Erythroblast (primary cell): ENCODE results near the gene CTAGE15.
"Not testable (repeated sequence)": the region's sequence is repeated elsewhere in the genome, so short reads cannot be mapped to it uniquely, and the experiment has no call there.

Experiments used
- DNase-seq, 2 experiments: peaks; one replicate each; lab custom pipeline; 2025; lab: John Stamatoyannopoulos, UW

The CTAGE15 gene

DNA sequence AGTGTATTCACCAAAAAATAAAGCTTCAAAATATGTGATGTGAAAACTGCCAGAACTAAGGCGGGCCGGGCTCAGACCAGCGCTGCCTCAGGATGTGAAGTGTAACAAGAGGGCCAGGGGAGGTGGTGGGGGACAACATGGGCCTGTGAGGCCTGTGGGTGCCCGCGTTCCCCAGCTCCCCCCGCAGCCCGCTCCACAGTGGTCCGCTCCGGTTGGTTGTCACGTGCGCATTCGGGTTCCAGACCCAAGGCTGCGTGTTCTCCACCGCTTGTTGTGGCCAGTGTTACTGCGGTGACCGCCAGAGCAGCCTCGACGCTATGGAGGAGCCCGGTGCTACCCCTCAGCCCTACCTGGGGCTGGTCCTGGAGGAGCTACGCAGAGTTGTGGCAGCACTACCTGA is at the start of gene CTAGE15:
Gene CTAGE15 (plus strand): TSS at position 301 of the 400 bp plus-strand sequence. CDS start 17 bp downstream, at position 318.
- DNase-seq: not testable (repeated sequence)

- DNase-seq: not testable (repeated sequence)
Measured at GRCh38 chr7:143522309-143522916, 49.2 kb upstream of the CTAGE15 start.

DNA sequence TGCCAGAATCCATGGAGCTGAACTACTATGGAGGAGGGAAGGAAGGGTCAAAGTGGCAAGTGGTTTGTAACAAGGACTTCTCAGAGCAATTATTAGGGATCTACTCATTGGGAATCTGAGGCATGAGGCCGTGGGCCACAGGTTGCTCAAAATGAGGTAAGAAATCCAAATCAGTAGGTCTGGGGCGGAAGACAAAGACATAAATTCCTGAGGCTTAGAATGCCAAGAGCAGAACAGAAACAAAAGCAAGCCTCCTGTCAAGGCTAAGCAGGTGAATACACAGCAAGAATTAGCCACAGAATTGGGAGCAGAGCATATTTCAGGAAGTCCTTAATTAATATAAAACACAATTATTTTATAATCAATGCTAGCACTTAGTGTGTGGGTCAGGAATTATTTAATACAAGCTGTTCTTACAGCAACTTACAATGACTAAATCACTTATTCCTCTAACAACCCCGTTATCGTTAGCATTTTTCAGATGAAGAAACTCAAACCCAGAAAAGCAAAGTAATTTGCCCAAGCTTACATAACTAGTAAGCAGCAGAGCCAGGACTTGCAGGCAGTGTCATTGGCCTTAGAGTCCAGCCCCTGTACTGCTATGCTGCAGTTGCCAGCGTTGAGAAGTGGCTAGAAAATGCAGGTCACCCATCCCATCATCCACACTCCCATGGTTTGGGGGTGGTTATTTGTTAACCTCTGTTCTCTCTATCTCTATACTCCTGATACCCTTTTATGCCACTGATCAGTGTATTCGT is 40.3 kb upstream of the CTAGE15 start:
- not testable (repeated sequence) for DNase-seq

GRCh38 chr7:143531932-143532331 is 39.7 kb upstream of the CTAGE15 start:
- DNase-seq: not testable (repeated sequence)

DNA sequence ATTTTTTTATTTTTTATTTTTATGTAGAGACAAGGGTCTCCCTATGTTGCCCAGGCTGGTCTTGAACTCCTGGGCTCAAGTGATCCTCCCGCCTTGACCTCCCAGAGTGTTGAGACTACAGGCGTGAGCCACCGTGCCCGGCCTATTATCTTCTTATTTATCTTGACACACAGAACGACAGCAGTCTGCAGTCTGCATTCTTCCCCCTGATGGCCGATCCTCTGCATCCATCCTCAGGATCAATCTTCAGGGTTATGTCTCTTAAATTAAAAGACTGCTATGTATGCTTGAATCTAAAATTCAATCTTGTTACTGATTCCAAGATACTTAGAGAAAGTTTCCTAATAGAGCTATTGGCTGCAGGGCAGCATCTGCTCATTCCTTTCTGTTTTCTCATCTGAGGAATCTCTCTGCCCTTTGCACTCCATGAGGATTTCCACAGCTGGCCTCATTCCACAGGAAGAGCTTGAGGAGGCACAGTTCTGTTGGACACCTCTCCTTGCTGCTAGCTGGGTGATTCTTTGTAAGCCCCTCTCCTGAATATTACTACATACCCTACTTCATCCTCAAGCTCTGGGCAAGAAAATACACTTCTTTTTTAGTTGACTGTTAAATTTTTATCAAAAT is 38.3 kb upstream of the CTAGE15 start:
- DNase-seq: not testable (repeated sequence)

DNA sequence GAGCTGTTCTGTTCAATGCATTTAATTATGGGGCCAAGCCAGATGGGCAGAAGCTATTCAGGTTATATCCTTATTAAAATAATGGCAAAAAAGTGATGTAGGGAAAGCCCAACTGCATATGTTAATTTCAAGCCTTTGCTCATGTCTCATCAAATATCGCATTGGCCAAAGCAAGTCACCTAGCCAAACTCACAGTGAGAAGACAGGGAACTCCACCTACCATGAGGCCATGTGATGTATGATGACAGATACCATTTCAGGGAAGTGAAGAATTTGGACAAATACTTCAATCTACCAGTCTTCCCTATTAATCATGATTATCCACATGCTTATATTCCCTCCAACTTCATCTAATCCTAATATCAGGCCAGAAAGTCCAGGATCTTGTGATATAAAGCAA is 35.2 kb upstream of the CTAGE15 start:
- DNase-seq: not testable (repeated sequence)

DNA sequence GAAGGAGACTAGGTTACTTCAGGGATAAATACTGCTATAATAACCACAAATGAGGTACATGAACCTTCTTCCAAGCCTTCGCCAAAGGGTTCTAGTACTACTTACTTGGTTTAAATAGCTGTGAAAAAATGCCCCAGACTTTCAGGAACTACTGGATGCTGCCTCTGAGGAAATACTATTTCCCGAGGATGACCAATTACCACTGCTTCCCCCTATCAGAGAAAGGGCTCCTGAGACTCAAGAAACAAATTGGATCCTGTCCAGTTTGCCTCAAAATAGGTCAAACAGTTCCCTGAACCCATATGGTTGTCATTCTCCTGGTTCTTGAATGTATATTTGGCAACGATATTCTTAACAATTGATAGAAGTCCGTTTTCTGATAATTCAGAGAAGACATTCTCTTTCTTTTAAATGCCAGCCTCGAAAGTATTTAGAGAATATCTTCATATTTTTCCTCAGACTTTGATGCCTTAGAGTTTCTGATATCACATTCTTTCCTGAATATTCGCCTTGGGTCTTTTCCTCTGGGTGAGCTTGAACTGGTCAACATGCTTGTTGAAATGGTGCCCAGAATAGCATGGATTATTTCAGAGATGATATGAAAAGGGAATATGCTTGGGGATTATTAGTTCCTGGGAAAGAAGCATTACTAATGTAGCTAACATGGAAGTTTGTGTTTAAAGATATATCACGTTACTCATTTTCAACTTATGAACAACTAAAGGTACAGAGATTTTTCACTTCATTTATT is 28.1 kb upstream of the CTAGE15 start:
- DNase-seq: not testable (repeated sequence)

DNA sequence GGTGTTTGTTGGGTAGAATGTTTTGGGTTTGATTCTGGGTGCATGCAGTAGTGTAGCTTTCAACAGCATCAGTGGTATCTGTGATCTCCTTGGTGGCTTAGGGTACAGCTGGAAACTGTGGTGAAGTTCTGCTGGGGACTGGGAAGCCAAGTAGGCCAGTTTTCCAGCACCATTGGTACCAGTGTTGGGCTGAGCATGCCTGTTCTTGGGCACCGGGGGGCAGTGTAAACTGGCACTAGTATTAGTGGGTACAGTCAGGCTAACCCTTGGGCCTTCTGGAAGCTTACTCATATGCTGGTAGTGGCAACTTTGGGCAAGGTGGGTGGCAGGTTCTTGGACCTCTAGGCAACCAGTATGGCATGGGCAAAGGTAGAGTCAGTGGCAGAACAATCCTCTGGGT is 15.6 kb upstream of the CTAGE15 start:
- DNase-seq: not testable (repeated sequence)

GRCh38 chr7:143563306-143563705 is 8.3 kb upstream of the CTAGE15 start:
- DNase-seq: not testable (repeated sequence)

DNA sequence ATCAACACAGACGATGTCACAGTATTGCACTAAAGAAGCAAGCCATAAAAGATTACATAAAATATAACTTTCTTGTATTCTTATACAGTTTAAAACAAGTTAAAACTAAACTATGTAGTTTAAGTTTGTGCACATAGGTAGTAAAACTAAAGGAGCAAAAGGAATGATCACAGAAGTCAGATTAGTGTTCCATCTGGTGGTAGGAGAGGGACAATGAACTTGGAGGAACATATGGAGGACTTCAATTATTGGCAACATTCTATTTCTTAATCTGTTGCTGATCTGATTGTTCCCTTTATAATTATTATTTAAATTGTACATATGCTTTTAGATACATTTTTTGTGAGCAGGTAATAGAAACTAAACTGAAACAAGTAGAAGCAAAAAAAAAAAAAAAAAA is 5.6 kb upstream of the CTAGE15 start:
- not testable (repeated sequence) for DNase-seq

DNA sequence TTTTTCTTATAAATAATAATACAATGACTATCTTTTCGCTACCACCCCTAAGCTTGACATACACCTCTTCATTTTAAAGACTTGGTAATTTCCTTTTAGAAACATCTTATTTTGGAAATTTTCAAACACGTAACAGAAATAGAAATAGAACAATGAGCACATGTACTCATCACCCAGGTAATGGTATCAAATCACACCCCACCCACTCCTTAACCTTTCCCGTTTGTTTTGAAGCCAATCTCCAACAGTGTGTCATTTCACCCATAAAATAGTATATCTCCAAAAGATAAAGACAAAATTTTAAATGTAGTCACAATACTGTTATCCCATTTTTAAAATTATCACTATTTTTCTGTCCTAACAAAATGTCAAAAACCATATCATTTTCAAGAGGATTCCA is 16.6 kb downstream of the CTAGE15 start:
- DNase-seq: not testable (repeated sequence)

DNA sequence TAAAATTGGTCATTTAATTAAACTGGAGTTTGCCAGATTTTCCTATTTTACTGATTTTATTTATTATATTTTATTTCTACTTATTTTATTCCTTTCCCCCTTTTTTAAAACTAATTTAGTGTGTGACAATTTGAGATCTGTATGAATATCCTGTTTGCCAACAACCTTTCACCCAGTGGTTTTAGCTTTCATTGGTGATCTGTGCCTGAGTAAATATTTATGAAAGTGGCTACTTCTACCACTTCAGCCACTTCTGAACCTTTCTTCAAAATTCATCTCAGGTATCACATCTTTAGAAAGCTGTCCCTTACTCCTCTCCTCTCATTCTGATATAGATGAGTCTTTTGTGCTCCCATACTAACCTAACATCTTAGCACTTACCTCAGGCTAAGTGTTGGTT is 18.3 kb downstream of the CTAGE15 start:
- not testable (repeated sequence) for DNase-seq

DNA sequence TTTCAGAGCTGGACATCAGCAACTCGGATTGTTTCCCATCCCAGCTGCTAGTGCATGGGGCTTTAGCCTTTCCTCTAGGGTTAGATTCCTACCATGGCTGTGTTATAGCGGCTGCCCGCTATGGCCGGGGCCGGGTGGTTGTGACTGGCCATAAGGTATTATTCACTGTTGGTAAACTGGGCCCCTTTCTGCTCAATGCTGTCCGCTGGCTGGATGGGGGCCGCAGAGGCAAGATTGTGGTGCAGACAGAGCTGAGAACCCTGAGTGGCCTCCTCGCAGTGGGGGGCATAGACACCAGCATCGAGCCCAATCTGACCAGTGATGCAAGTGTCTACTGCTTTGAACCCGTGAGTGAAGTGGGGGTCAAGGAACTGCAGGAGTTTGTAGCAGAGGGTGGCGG is 26.5 kb downstream of the CTAGE15 start:
- not testable (repeated sequence) for DNase-seq

DNA sequence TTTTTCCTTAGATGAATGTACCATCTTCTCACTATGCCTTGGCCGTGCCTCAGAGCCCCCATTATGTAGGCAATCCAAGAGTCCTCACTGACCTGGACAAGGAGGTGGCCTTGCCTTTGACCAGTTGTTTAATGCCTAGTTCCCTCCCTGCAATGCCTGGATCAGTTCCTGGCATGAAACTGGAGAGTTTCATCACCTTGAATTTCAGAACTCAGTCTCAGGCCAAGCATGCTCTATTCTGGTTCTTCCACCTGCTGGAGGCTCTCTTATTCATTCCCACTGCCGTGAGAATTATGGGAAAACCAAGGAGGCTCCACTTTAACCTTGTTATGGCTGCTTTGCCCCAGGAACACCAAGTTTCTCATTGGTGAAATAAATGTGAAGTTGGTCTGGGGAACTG is 31.9 kb downstream of the CTAGE15 start:
- not testable (repeated sequence) for DNase-seq

- DNase-seq: not testable (repeated sequence)
Measured at GRCh38 chr7:143606088-143606487, 34.5 kb downstream of the CTAGE15 start.

- not testable (repeated sequence) for DNase-seq
Measured at GRCh38 chr7:143615545-143615944, 43.9 kb downstream of the CTAGE15 start.

DNA sequence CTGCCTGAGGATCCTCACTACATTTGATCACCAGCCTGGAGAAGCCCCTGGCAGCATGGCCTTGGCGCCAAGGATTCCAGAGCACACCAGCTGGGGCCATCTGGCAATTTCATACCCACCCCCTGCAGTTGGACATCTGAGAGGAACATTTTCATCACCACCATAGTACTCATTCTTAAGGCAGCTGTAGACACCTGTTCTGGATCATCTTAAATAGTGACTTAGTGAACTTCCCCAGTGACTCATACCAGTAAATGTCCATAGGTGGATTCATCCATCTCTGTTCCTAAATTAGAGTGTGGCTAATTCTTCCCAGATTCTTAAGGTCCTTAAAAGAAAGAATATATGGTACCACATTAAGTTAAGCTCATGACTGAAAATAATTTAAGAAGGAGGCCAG is 45.6 kb downstream of the CTAGE15 start:
- DNase-seq: not testable (repeated sequence)

DNA sequence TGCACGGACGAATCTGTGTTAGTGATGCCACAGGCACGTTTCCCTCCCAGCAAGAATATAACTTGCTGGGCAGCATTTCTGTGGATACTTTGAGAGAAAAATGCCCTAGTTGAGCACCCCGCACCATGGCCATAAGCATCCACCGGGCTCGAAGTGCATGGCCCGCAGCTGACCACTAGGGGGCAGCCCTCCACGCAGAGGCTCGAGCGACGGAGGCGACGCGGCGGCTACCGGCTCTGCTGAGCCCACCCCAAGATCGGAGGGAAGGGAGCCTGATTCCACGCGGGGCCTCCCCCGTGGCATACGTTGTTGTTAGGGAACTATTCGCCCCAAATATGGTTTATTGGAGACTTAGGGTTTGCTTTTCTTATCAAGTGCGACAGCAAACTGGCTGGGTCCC is 48.5 kb downstream of the CTAGE15 start:
- DNase-seq: not testable (repeated sequence)

DNA sequence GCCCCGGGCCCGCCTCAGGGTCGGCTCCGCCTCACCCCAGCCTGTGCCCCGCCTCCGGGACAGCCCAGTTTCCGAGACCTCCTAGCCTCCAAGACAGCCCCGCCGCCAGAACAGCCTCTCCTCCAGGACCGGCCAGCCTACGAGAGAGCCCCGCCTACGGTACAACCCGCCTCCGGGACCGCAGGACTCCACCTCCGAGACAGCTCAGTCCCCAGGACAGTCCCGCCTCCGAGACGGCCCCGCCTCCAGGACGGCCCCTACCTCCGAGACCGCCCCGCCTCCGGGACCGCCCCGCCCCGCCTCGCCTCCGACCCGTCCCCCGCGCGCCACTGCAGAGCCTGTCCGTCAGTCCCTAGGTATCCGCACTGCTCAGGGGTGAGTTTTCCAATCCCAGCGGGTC is 49.0 kb downstream of the CTAGE15 start, which contains the start of gene TCAF2:
Gene TCAF2 (plus strand): TSS at position 329 of the 400 bp plus-strand sequence.
- DNase-seq: not testable (repeated sequence)

DNA sequence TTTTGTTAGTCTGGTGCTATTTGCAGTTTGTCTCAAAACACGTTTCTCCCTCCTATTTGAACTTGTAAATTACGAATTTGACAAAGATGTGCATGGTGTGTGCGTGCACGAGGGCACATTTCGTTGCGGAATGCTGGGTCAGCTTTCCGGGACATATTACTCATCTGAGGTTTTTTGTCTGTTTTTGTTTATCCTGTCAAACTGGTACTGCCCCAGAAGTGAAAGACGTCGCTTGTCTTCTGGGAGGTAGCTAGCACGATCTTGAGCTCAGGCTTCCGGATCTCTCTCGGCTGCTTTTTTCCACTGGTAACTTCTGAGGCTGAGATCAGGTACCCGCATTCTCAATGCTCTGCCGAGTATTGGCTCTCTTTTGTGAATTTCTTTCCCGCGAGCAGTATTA is 49.6 kb downstream of the CTAGE15 start:
- not testable (repeated sequence) for DNase-seq

GRCh38 chr7:143622130-143622529 is 50.5 kb downstream of the CTAGE15 start:
- DNase-seq: not testable (repeated sequence)
